Neural cell (in vitro differentiated cells): ENCODE measurements around the gene ZNF211. TPM values are rescaled to one million over a fixed set of nuclear protein-coding genes. Genes with fewer than 3 reads are reported as not detected.

Source experiments
- H2AFZ ChIP-seq: fragments of 200-600, 300-800 bp; sonication (generic), shearing (Covaris generic); 2 replicates; pipeline ENCODE4 v1.6.0; 2014; ENCODE audit warnings: low read depth, mild to moderate bottlenecking, antibody characterized with exemption, low read length, moderate library complexity
- H3F3A ChIP-seq: fragments of 200-600 bp; shearing (Covaris generic); 2 replicates; pipeline ENCODE4 v1.6.1; 2016; ENCODE audit warnings: mild to moderate bottlenecking, moderate library complexity, mixed read lengths, antibody characterized with exemption, low read length; ENCODE audit not compliant: insufficient read depth, poor library complexity, severe bottlenecking
- H3K27ac ChIP-seq: fragments of 200-600, 300-800 bp; sonication (generic), shearing (Covaris generic); 2 replicates; pipeline ENCODE4 v1.5.1; 2014; ENCODE audit warnings: mild to moderate bottlenecking, low read length, moderate library complexity
- H3K27me3 ChIP-seq: fragments of 300-800, 200-600 bp; sonication (generic), shearing (Covaris generic); 2 replicates; pipeline ENCODE4 v1.6.0; 2014; ENCODE audit warnings: mild to moderate bottlenecking, low read depth, low read length, moderate library complexity; ENCODE audit not compliant: insufficient read depth
- H3K36me3 ChIP-seq: fragments of 300-800, 200-600 bp; sonication (generic), shearing (Covaris generic); 2 replicates; pipeline ENCODE4 v1.5.1; 2014; ENCODE audit warnings: mild to moderate bottlenecking, antibody characterized with exemption, low read length, moderate library complexity; ENCODE audit not compliant: insufficient read depth
- H3K4me2 ChIP-seq: fragments of 300-800, 200-600 bp; sonication (generic), shearing (Covaris generic); 2 replicates; pipeline ENCODE4 v1.6.0; 2014; ENCODE audit warnings: mild to moderate bottlenecking, low read length
- H3K4me3 ChIP-seq: fragments of 300-800, 200-600 bp; sonication (generic), shearing (Covaris generic); 2 replicates; pipeline ENCODE4 v1.5.1; 2014; ENCODE audit warnings: mild to moderate bottlenecking, low read length, moderate library complexity
- H3K79me2 ChIP-seq: fragments of 200-600 bp; shearing (Covaris generic); replicated peaks from 2 replicates; pipeline ENCODE4 v1.6.0; 2014; ENCODE audit warnings: mild to moderate bottlenecking, low read length, moderate library complexity; ENCODE audit not compliant: insufficient read depth
- H3K9ac ChIP-seq: fragments of 300-800, 200-600 bp; sonication (generic), shearing (Covaris generic); 2 replicates; pipeline ENCODE4 v1.6.1; 2016; ENCODE audit warnings: mild to moderate bottlenecking, low read length, mixed read lengths
- H3K9me2 ChIP-seq: fragments of 200-600 bp; shearing (Covaris generic); 2 replicates; pipeline ENCODE4 v1.6.1; 2016; ENCODE audit warnings: mild to moderate bottlenecking, low read length, mixed read lengths; ENCODE audit not compliant: insufficient read depth
- H3K9me3 ChIP-seq: fragments of 200-600, 300-800 bp; sonication (generic), shearing (Covaris generic); 2 replicates; pipeline ENCODE4 v1.6.1; 2016; ENCODE audit warnings: mild to moderate bottlenecking, mixed run types, low read length, moderate library complexity, mixed read lengths
- H4K20me1 ChIP-seq: fragments of 200-600 bp; shearing (Covaris generic); 2 replicates; pipeline ENCODE4 v1.6.1; 2016; ENCODE audit warnings: mild to moderate bottlenecking, mixed run types; ENCODE audit not compliant: insufficient read depth
- CTCF ChIP-seq: fragments of 450-650 bp; IDR thresholded peaks from 2 replicates; pipeline ENCODE4 v1.5.1; 2014; ENCODE audit warnings: antibody characterized with exemption, mild to moderate bottlenecking, moderate library complexity; ENCODE audit not compliant: poor library complexity, severe bottlenecking
- EP300 ChIP-seq: fragments of 450-650 bp; conservative IDR thresholded peaks from 2 replicates; pipeline ENCODE4 v1.6.1; 2014; ENCODE audit warnings: antibody characterized with exemption, mild to moderate bottlenecking, moderate library complexity; ENCODE audit not compliant: poor library complexity, severe bottlenecking
- EZH2 ChIP-seq: fragments of 200-600, 300-800 bp; shearing (Covaris generic), sonication (generic); IDR thresholded peaks from 2 replicates; pipeline ENCODE4 v1.6.1; 2014; ENCODE audit warnings: antibody characterized with exemption, low read length, borderline replicate concordance, mild to moderate bottlenecking; ENCODE audit not compliant: insufficient read depth, poor library complexity, severe bottlenecking
- MXI1 ChIP-seq: fragments of 450-650 bp; conservative IDR thresholded peaks from 2 replicates; pipeline ENCODE4 v1.6.1; 2014; ENCODE audit warnings: antibody characterized with exemption, mild to moderate bottlenecking; ENCODE audit not compliant: poor library complexity, severe bottlenecking
- POLR2AphosphoS5 ChIP-seq: IDR thresholded peaks from 2 replicates; pipeline ENCODE4 v1.6.1; 2012
- RAD21 ChIP-seq: fragments of 450-650 bp; conservative IDR thresholded peaks from 2 replicates; pipeline ENCODE4 v1.6.1; 2014; ENCODE audit warnings: antibody characterized with exemption, mild to moderate bottlenecking, moderate library complexity
- REST ChIP-seq: IDR thresholded peaks from 2 replicates; pipeline ENCODE4 v1.6.1; 2012; ENCODE audit warnings: borderline replicate concordance
- SMC3 ChIP-seq: fragments of 450-650 bp; conservative IDR thresholded peaks from 2 replicates; pipeline ENCODE4 v1.6.1; 2014; ENCODE audit warnings: antibody characterized with exemption, mild to moderate bottlenecking, moderate library complexity; ENCODE audit not compliant: poor library complexity
- TAF1 ChIP-seq: IDR thresholded peaks from 2 replicates; pipeline ENCODE4 v1.6.1; 2012; ENCODE audit warnings: low read depth
- polyA plus RNA-seq: library from polyadenylated mRNA; depleted of rRNA; stranded (reverse); fragments of >200 nt; gene quantifications from 2 replicates; pipeline ENCODE4 v1.2.3, GENCODE V29; 2014

ZNF211 gene
- polyA plus RNA-seq, 1 donor from 2014 or later: 47.6 TPM

- TF ChIP-seq EZH2 (no peak), POLR2AphosphoS5 (peak; percentile 68), REST (no peak), CTCF (no peak), SMC3 (peak; percentile 56), MXI1 (peak; percentile 82), EP300 (no peak), RAD21 (peak; percentile 21), TAF1 (no peak)
- peaks cover 5% of the 10 kb centered on the region for H3K79me2 ChIP-seq
- peak within 1 kb of the TSS; percentile 94 for H3K4me3 ChIP-seq
- no peaks in the 10 kb centered on the region for H3K36me3 ChIP-seq
- no peaks in the 10 kb centered on the region for H3F3A ChIP-seq
- no peaks in the 10 kb centered on the region for H3K27me3 ChIP-seq
- H2AFZ ChIP-seq: peak within 1 kb of the TSS; percentile 88
- peak within 1 kb of the TSS; percentile 72 for H3K4me2 ChIP-seq
- H3K9me2 ChIP-seq: no peaks in the 10 kb centered on the region
- no peaks in the 10 kb centered on the region for H4K20me1 ChIP-seq
- H3K9me3 ChIP-seq: no peaks in the 10 kb centered on the region
- H3K9ac ChIP-seq: peak within 1 kb of the TSS; percentile 72
- H3K27ac ChIP-seq: no peak within 1 kb of the TSS
These were observed 33.1 kb upstream of the ZNF211 start, which contains the start of gene ZNF530 for GRCh38 chr19:57599761-57600383. Gene ZNF530 (plus strand): TSS chr19:57599885. CDS start chr19:57604346, 4,461 bp downstream.

- Histone ChIP-seq H3K36me3 (peaks cover 6% of the 10 kb centered on the region), H3K9me2 (no peaks in the 10 kb centered on the region), H3K4me2 (no peak overlapping the region), H4K20me1 (no peaks in the 10 kb centered on the region), H3K79me2 (no peaks in the 10 kb centered on the region), H3K27me3 (no peaks in the 10 kb centered on the region), H3F3A (no peaks in the 10 kb centered on the region), H3K27ac (no peak overlapping the region), H3K9me3 (no peaks in the 10 kb centered on the region), H3K9ac (no peak overlapping the region), H3K4me3 (no peak overlapping the region), H2AFZ (no peak overlapping the region)
- no peak for TF ChIP-seq REST
- no peak for TF ChIP-seq MXI1
- TF ChIP-seq RAD21: no peak
- no peak for TF ChIP-seq POLR2AphosphoS5
- no peak for TF ChIP-seq CTCF
- TF ChIP-seq SMC3: no peak
- TF ChIP-seq EP300: no peak
- TF ChIP-seq EZH2: no peak
- TF ChIP-seq TAF1: no peak
These were observed 26.0 kb upstream of the ZNF211 start for GRCh38 chr19:57606931-57607330.
